HepG2 (cell line): ENCODE measurements around the gene NXT1.

Source experiments
- ZNF101 ChIP-seq: sonication (generic); formaldehyde crosslinking; IDR thresholded peaks from 2 replicates; pipeline ENCODE4 v1.4.0; 2020; ENCODE audit warnings: mild to moderate bottlenecking, low read depth, missing genetic modification reagents, borderline replicate concordance
- ZNF160 ChIP-seq: sonication (generic); formaldehyde crosslinking; IDR thresholded peaks from 2 replicates; pipeline ENCODE4 v1.8.0; 2022; ENCODE audit warnings: mild to moderate bottlenecking, inconsistent platforms, missing genetic modification reagents
- ZNF329 ChIP-seq: sonication (generic); formaldehyde crosslinking; IDR thresholded peaks from 2 replicates; pipeline ENCODE4 v1.9.0; 2021; ENCODE audit warnings: low read depth, mild to moderate bottlenecking, missing genetic modification reagents
- TF ChIP-seq, protein P1 (sequence below): sonication (generic); formaldehyde crosslinking; IDR thresholded peaks from 2 replicates; pipeline ENCODE4 v1.5.0; 2020; ENCODE audit warnings: missing genetic modification reagents
- TF ChIP-seq, protein P2 (sequence below): sonication (generic); formaldehyde crosslinking; IDR thresholded peaks from 2 replicates; pipeline ENCODE4 v1.5.0; 2020; ENCODE audit warnings: mild to moderate bottlenecking, missing genetic modification reagents, moderate library complexity

DNA sequence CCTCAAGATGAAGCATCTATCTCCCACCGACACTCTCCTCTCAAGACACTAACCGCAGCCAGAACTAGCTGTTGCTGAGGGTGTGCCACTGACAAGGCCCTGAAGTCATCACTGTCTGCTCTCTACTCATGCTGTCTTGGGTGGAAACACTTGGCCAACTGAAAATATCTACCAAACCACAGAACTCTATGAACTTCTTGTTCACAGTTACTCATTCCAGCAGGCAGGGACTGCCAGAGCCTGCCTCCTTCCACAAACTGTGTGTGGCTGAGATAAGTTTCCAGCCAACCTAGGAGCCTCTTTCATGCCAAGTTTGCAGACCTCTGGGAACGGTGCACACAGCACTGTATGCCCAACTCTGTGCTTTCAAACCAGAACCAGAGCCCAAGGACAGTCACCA is 45.5 kb upstream of the NXT1 start:
- TF ChIP-seq, protein P1, sequence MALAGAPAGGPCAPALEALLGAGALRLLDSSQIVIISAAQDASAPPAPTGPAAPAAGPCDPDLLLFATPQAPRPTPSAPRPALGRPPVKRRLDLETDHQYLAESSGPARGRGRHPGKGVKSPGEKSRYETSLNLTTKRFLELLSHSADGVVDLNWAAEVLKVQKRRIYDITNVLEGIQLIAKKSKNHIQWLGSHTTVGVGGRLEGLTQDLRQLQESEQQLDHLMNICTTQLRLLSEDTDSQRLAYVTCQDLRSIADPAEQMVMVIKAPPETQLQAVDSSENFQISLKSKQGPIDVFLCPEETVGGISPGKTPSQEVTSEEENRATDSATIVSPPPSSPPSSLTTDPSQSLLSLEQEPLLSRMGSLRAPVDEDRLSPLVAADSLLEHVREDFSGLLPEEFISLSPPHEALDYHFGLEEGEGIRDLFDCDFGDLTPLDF (CRISPR knock-in tag) = no peak
- TF ChIP-seq ZNF160 (CRISPR knock-in tag) = no peak
- no peak for TF ChIP-seq ZNF101 (CRISPR knock-in tag)
- TF ChIP-seq, protein P2, sequence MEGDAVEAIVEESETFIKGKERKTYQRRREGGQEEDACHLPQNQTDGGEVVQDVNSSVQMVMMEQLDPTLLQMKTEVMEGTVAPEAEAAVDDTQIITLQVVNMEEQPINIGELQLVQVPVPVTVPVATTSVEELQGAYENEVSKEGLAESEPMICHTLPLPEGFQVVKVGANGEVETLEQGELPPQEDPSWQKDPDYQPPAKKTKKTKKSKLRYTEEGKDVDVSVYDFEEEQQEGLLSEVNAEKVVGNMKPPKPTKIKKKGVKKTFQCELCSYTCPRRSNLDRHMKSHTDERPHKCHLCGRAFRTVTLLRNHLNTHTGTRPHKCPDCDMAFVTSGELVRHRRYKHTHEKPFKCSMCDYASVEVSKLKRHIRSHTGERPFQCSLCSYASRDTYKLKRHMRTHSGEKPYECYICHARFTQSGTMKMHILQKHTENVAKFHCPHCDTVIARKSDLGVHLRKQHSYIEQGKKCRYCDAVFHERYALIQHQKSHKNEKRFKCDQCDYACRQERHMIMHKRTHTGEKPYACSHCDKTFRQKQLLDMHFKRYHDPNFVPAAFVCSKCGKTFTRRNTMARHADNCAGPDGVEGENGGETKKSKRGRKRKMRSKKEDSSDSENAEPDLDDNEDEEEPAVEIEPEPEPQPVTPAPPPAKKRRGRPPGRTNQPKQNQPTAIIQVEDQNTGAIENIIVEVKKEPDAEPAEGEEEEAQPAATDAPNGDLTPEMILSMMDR (CRISPR knock-in tag) = no peak
- TF ChIP-seq ZNF329 (CRISPR knock-in tag) = no peak
